WTC11 (cell line): ENCODE results near the gene ELAPOR2. TPM values are rescaled to one million over a fixed set of nuclear protein-coding genes. Genes with fewer than 3 reads are reported as not detected.

Source experiments
- ATAC-seq: fragments of 200-7000 bp; cut with Tn5 transposase; 2 replicates; pipeline ENCODE4 v1.10.0; 2021; ENCODE audit warnings: mild to moderate bottlenecking, moderate library complexity
- CTCF ChIA-PET: fragments of 300-600 bp; sonication (Branson Sonifier 250); formaldehyde crosslinking; loops from one replicate; lab custom pipeline; 2021; ENCODE audit warnings: antibody characterized with exemption; lab: Charles Lee
- POLR2A ChIA-PET: fragments of 350-600 bp; sonication (Branson Sonifier 250); formaldehyde crosslinking; loops from one replicate; lab custom pipeline; 2021; ENCODE audit warnings: antibody characterized with exemption; lab: Charles Lee
- DNase-seq: peaks from one replicate; pipeline ENCODE4 v3.0.0; 2021; ENCODE audit warnings: low spot score
- H3K27ac Mint-ChIP-seq: 2 replicates; pipeline ENCODE4 v1.8.0; 2021; ENCODE audit warnings: mixed read lengths
- H3K27me3 Mint-ChIP-seq: 2 replicates; pipeline ENCODE4 v1.8.0; 2021; ENCODE audit warnings: low read depth, mild to moderate bottlenecking, moderate library complexity, mixed read lengths
- H3K36me3 Mint-ChIP-seq: 2 replicates; pipeline ENCODE4 v1.8.0; 2021; ENCODE audit warnings: mixed read lengths
- H3K4me1 Mint-ChIP-seq: 2 replicates; pipeline ENCODE4 v1.8.0; 2022; ENCODE audit warnings: mixed read lengths
- H3K4me3 Mint-ChIP-seq: 2 replicates; pipeline ENCODE4 v1.8.0; 2021; ENCODE audit warnings: mild to moderate bottlenecking, moderate library complexity, mixed read lengths
- H3K9me3 Mint-ChIP-seq: 2 replicates; pipeline ENCODE4 v1.8.0; 2021; ENCODE audit warnings: mixed read lengths
- ARID4B ChIP-seq: sonication (generic); formaldehyde crosslinking; IDR thresholded peaks from 2 replicates; pipeline ENCODE4 v1.8.0; 2023; ENCODE audit warnings: missing genetic modification reagents, mild to moderate bottlenecking, borderline replicate concordance
- FOXP4 ChIP-seq: sonication (generic); formaldehyde crosslinking; IDR thresholded peaks from 2 replicates; pipeline ENCODE4 v1.8.0; 2022; ENCODE audit warnings: mild to moderate bottlenecking, missing genetic modification reagents
- JAZF1 ChIP-seq: fragments of 250-450 bp; sonication (Bioruptor Pico); IDR thresholded peaks from 2 replicates; pipeline ENCODE4 v1.9.0; 2021; ENCODE audit warnings: moderate library complexity, mild to moderate bottlenecking, inconsistent platforms
- JUN ChIP-seq: sonication (generic); formaldehyde crosslinking; IDR thresholded peaks from 2 replicates; pipeline ENCODE4 v1.8.0; 2023; ENCODE audit warnings: mild to moderate bottlenecking, missing genetic modification reagents
- NFE2L1 ChIP-seq: sonication (generic); formaldehyde crosslinking; IDR thresholded peaks from 2 replicates; pipeline ENCODE4 v1.8.1; 2023; ENCODE audit warnings: missing genetic modification reagents
- RORB ChIP-seq: fragments of 250-450 bp; sonication (Bioruptor Pico); IDR thresholded peaks from 2 replicates; pipeline ENCODE4 v1.9.0; 2021; ENCODE audit warnings: mild to moderate bottlenecking
- SOX15 ChIP-seq: fragments of 250-450 bp; sonication (Bioruptor Pico); IDR thresholded peaks from 2 replicates; pipeline ENCODE4 v1.9.0; 2021; ENCODE audit warnings: mild to moderate bottlenecking
- STAT6 ChIP-seq: sonication (generic); formaldehyde crosslinking; conservative IDR thresholded peaks from 2 replicates; pipeline ENCODE4 v1.8.1; 2023; ENCODE audit warnings: mild to moderate bottlenecking, low read depth, missing genetic modification reagents, moderate library complexity
- total RNA-seq: library from RNA; stranded (reverse); gene quantifications from 3 replicates; pipeline ENCODE4 v1.2.3, GENCODE V29; 2021
- TF ChIP-seq, protein P1 (sequence below): sonication (generic); formaldehyde crosslinking; IDR thresholded peaks from 2 replicates; pipeline ENCODE4 v1.8.1; 2023; ENCODE audit warnings: mild to moderate bottlenecking, missing genetic modification reagents, moderate library complexity
- TF ChIP-seq, protein P2 (sequence below): sonication (generic); formaldehyde crosslinking; conservative IDR thresholded peaks from 2 replicates; pipeline ENCODE4 v1.8.1; 2022; ENCODE audit warnings: mild to moderate bottlenecking, missing genetic modification reagents

The ELAPOR2 gene
- total RNA-seq, 1 experiment from 2014 or later: 38.7 TPM

DNA sequence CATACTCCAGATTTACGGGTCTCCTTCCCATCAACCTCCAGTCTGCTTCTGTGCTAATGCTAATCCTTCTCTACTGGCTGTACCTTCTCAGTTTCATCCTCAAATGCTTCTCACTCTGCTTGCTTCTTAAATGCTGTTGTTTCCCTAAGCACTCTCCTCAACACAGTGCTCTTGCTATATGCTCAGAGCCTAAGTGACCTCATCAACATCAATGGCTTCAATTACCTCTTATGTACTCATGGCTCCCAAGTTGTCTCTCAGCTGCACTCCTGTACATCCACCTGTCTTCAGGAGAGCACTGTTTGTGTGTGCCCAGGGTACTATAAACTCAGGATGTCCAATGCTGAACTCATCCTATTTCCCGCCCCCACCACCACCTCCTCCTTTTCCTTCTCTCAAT is 22.5 kb downstream of the ELAPOR2 start:
- H3K27ac Mint-ChIP-seq: no peak overlapping the region
- no peaks in the 10 kb centered on the region for H3K9me3 Mint-ChIP-seq
- peaks cover 26% of the 10 kb centered on the region for H3K4me1 Mint-ChIP-seq
- no peak overlapping the region for H3K4me3 Mint-ChIP-seq
- POLR2A ChIA-PET: no interaction called here
- TF ChIP-seq RORB (CRISPR knock-in tag) (no peak), STAT6 (CRISPR knock-in tag) (no peak), SOX15 (CRISPR knock-in tag) (no peak)
- TF ChIP-seq, protein P1, sequence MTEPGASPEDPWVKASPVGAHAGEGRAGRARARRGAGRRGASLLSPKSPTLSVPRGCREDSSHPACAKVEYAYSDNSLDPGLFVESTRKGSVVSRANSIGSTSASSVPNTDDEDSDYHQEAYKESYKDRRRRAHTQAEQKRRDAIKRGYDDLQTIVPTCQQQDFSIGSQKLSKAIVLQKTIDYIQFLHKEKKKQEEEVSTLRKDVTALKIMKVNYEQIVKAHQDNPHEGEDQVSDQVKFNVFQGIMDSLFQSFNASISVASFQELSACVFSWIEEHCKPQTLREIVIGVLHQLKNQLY: no peak
- TF ChIP-seq, protein P2, sequence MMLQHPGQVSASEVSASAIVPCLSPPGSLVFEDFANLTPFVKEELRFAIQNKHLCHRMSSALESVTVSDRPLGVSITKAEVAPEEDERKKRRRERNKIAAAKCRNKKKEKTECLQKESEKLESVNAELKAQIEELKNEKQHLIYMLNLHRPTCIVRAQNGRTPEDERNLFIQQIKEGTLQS: no peak
- TF ChIP-seq, all 79 proteins: peak for 0
- ATAC-seq (no peak), DNase-seq (no peak)
- H3K36me3 Mint-ChIP-seq: no peaks in the 10 kb centered on the region; the same call in 1 of the 2 replicates
- CTCF ChIA-PET: interaction anchor here (0.5 kb wide), 1 partner anchor 23 kb away, joined by 3 read pairs; no protein-coding TSS in a partner anchor
- no peaks in the 10 kb centered on the region for H3K27me3 Mint-ChIP-seq

GRCh38 chr7:87032604-87033339 is 26.7 kb downstream of the ELAPOR2 start:
- peaks cover 9% of the 10 kb centered on the region for H3K9me3 Mint-ChIP-seq
- no peak for DNase-seq
- CTCF ChIA-PET: no interaction called here
- TF ChIP-seq ARID4B (CRISPR knock-in tag) (no peak), NFE2L1 (CRISPR knock-in tag) (no peak), JUN (no peak), STAT6 (CRISPR knock-in tag) (no peak), FOXP4 (CRISPR knock-in tag) (no peak), JAZF1 (CRISPR knock-in tag) (no peak)
- TF ChIP-seq, all 79 proteins: peak for 0
- POLR2A ChIA-PET: interaction anchor here (0.8 kb wide), 1 partner anchor 19 kb away, joined by 7 read pairs; no protein-coding TSS in a partner anchor
- Mint-ChIP-seq H3K27ac (no peak overlapping the region), H3K27me3 (no peaks in the 10 kb centered on the region), H3K36me3 (peaks cover 7% of the 10 kb centered on the region), H3K4me3 (no peak overlapping the region), H3K4me1 (peaks cover 15% of the 10 kb centered on the region)
- no peak for ATAC-seq
